IMR-90 (cell line): ENCODE measurements around the gene ZBTB46. TPM values are rescaled to one million over a fixed set of nuclear protein-coding genes. Genes with fewer than 3 reads are reported as not detected.
A peak's percentile ranks its signal among the peaks of the same experiment; 100 is the strongest.

Source experiments
- ATAC-seq: fragments of 200-7000 bp; cut with Tn5 transposase; 2 replicates; pipeline ENCODE4 v1.9.1; 2020; ENCODE audit warnings: low read depth, mild to moderate bottlenecking, moderate library complexity
- BruUV-seq: library from RNA; stranded (reverse); fragments of 400-500 nt; replicated peaks from 2 replicates; lab custom pipeline; 2021; lab: Mats Ljungman, UMichigan
- CTCF ChIA-PET: fragments of 300-600 bp; formaldehyde crosslinking; extraction: SDS; loops from one replicate; lab custom pipeline; 2021; ENCODE audit warnings: antibody characterized with exemption; lab: Yijun Ruan, JAX
- POLR2A ChIA-PET: fragments of 300-600 bp; sonication (Branson Sonifier 250); formaldehyde crosslinking; loops from one replicate; lab custom pipeline; 2022; ENCODE audit warnings: antibody characterized with exemption; ENCODE audit not compliant: unreplicated experiment; lab: Charles Lee
- DNase-seq: peaks from one replicate; pipeline ENCODE4 v3.0.0; 2013
- H2AFZ ChIP-seq: replicated peaks from 2 replicates; pipeline ENCODE3; 2013; ENCODE audit warnings: low read length, mild to moderate bottlenecking; ENCODE audit not compliant: poor library complexity
- H2AK5ac ChIP-seq: 2 replicates; pipeline ENCODE4 v1.6.1; 2013; ENCODE audit warnings: low read depth, low read length, inconsistent platforms
- H2AK9ac ChIP-seq: replicated peaks from 2 replicates; pipeline ENCODE3; 2013; ENCODE audit warnings: mild to moderate bottlenecking, low read depth, low read length, moderate library complexity; ENCODE audit not compliant: poor library complexity
- H2BK120ac ChIP-seq: 2 replicates; pipeline ENCODE4 v1.6.1; 2013; ENCODE audit warnings: low read depth, low read length, inconsistent platforms
- H2BK15ac ChIP-seq: 3 replicates; pipeline ENCODE4 v1.6.1; 2013; ENCODE audit warnings: low read depth, low read length, inconsistent platforms
- H2BK20ac ChIP-seq: 2 replicates; pipeline ENCODE4 v1.6.1; 2013; ENCODE audit warnings: low read depth, mild to moderate bottlenecking, inconsistent platforms, low read length, moderate library complexity
- H2BK5ac ChIP-seq: 2 replicates; pipeline ENCODE4 v1.6.1; 2013; ENCODE audit warnings: mild to moderate bottlenecking, low read depth, low read length, inconsistent platforms; ENCODE audit not compliant: poor library complexity, severe bottlenecking
- H3K14ac ChIP-seq: replicated peaks from 2 replicates; pipeline ENCODE4 v1.6.1; 2013; ENCODE audit warnings: low read depth, low read length, inconsistent platforms
- H3K18ac ChIP-seq: 2 replicates; pipeline ENCODE4 v1.6.1; 2013; ENCODE audit warnings: low read depth, low read length, control low read depth
- H3K23ac ChIP-seq: 2 replicates; pipeline ENCODE4 v1.6.1; 2013; ENCODE audit warnings: low read depth, low read length, inconsistent platforms
- H3K27ac ChIP-seq: 2 replicates; pipeline ENCODE4 v1.5.1; 2013; ENCODE audit warnings: mild to moderate bottlenecking, control low read depth, low read length; ENCODE audit not compliant: insufficient read depth
- H3K27me3 ChIP-seq: 2 replicates; pipeline ENCODE4 v1.6.1; 2013; ENCODE audit warnings: low read length; ENCODE audit not compliant: control insufficient read depth, insufficient read depth
- H3K36me3 ChIP-seq: 2 replicates; pipeline ENCODE4 v1.6.1; 2013; ENCODE audit warnings: low read length, mixed read lengths; ENCODE audit not compliant: control insufficient read depth, insufficient read depth
- H3K4ac ChIP-seq: 2 replicates; pipeline ENCODE4 v1.6.1; 2013; ENCODE audit warnings: low read depth, low read length, inconsistent platforms
- H3K4me1 ChIP-seq: 2 replicates; pipeline ENCODE4 v1.6.1; 2013; ENCODE audit warnings: low read length, mixed read lengths; ENCODE audit not compliant: control insufficient read depth, insufficient read depth
- H3K4me2 ChIP-seq: 2 replicates; pipeline ENCODE4 v1.6.1; 2013; ENCODE audit warnings: low read depth, mild to moderate bottlenecking, control low read depth, low read length, moderate library complexity
- H3K4me3 ChIP-seq: 2 replicates; pipeline ENCODE4 v1.5.1; 2013; ENCODE audit warnings: low read depth, mild to moderate bottlenecking, control low read depth, low read length, moderate library complexity; ENCODE audit not compliant: insufficient read depth
- H3K56ac ChIP-seq: 2 replicates; pipeline ENCODE4 v1.6.1; 2013; ENCODE audit warnings: low read length, inconsistent platforms; ENCODE audit not compliant: insufficient read depth; ENCODE audit errors: extremely low read depth
- H3K79me1 ChIP-seq, 2 experiments: 2 replicates each; pipeline ENCODE4 v1.6.1; 2013; ENCODE audit warnings: low read length in 2 of 2, inconsistent platforms in 1 of 2, low read depth in 1 of 2
- H3K9ac ChIP-seq: 2 replicates; pipeline ENCODE4 v1.6.1; 2013; ENCODE audit warnings: low read depth, low read length, control low read depth
- H3K9me1 ChIP-seq: 2 replicates; pipeline ENCODE4 v1.6.1; 2013; ENCODE audit warnings: low read length, inconsistent platforms; ENCODE audit not compliant: insufficient read depth
- H3K9me3 ChIP-seq: 2 replicates; pipeline ENCODE4 v1.6.1; 2013; ENCODE audit warnings: low read length; ENCODE audit not compliant: control insufficient read depth, insufficient read depth
- H4K20me1 ChIP-seq: 2 replicates; pipeline ENCODE4 v1.6.1; 2013; ENCODE audit warnings: low read length, inconsistent platforms; ENCODE audit not compliant: insufficient read depth
- H4K5ac ChIP-seq: 2 replicates; pipeline ENCODE4 v1.6.1; 2013; ENCODE audit warnings: mild to moderate bottlenecking, low read depth, low read length, control low read depth
- H4K8ac ChIP-seq, 2 experiments: 2 replicates each; pipeline ENCODE4 v1.6.1; 2013; ENCODE audit warnings: low read depth in 2 of 2, low read length in 2 of 2, control low read depth in 1 of 2, inconsistent platforms in 1 of 2
- H4K91ac ChIP-seq: 2 replicates; pipeline ENCODE4 v1.6.1; 2013; ENCODE audit warnings: low read depth, low read length, inconsistent platforms; ENCODE audit not compliant: insufficient read depth
- BHLHE40 ChIP-seq: fragments of 150-350 bp; IDR thresholded peaks from 2 replicates; pipeline ENCODE4 v1.6.1; 2016; ENCODE audit warnings: mild to moderate bottlenecking, low read depth, low read length
- ELK1 ChIP-seq: fragments of 150-350 bp; IDR thresholded peaks from 2 replicates; pipeline ENCODE4 v1.6.1; 2016; ENCODE audit warnings: low read depth, mild to moderate bottlenecking, low read length, moderate library complexity, borderline replicate concordance
- FOS ChIP-seq: fragments of 150-350 bp; IDR thresholded peaks from 2 replicates; pipeline ENCODE4 v1.6.1; 2016; ENCODE audit warnings: low read depth, low read length
- MAFK ChIP-seq: IDR thresholded peaks from 2 replicates; pipeline ENCODE4 v1.6.1; 2012; ENCODE audit warnings: low read depth, low read length, improper control_type of control experiment
- MAZ ChIP-seq: IDR thresholded peaks from 2 replicates; pipeline ENCODE4 v1.6.1; 2012; ENCODE audit warnings: low read depth, mild to moderate bottlenecking, low read length, improper control_type of control experiment, moderate library complexity, borderline replicate concordance
- MXI1 ChIP-seq: IDR thresholded peaks from 2 replicates; pipeline ENCODE4 v1.6.1; 2012; ENCODE audit warnings: low read depth, mild to moderate bottlenecking, low read length, moderate library complexity, borderline replicate concordance
- NFE2L2 ChIP-seq: fragments of 150-350 bp; IDR thresholded peaks from 2 replicates; pipeline ENCODE4 v1.6.1; 2016; ENCODE audit warnings: low read depth, mild to moderate bottlenecking, low read length
- POLR2A ChIP-seq: IDR thresholded peaks from 2 replicates; pipeline ENCODE4 v1.6.1; 2012; ENCODE audit warnings: mild to moderate bottlenecking, low read depth, low read length
- RAD21 ChIP-seq: IDR thresholded peaks from 2 replicates; pipeline ENCODE4 v1.6.1; 2012; ENCODE audit warnings: low read length, improper control_type of control experiment
- RCOR1 ChIP-seq: IDR thresholded peaks from 2 replicates; pipeline ENCODE4 v1.6.1; 2012; ENCODE audit warnings: mild to moderate bottlenecking, low read length, improper control_type of control experiment; ENCODE audit not compliant: insufficient replicate concordance
- RFX5 ChIP-seq: IDR thresholded peaks from 2 replicates; pipeline ENCODE4 v1.8.0; 2012; ENCODE audit warnings: low read depth, mild to moderate bottlenecking, low read length, moderate library complexity
- SMC3 ChIP-seq: fragments of 150-350 bp; IDR thresholded peaks from 2 replicates; pipeline ENCODE4 v1.6.1; 2016; ENCODE audit warnings: low read depth, mild to moderate bottlenecking, antibody characterized with exemption, low read length, moderate library complexity
- USF2 ChIP-seq: fragments of 150-350 bp; IDR thresholded peaks from 2 replicates; pipeline ENCODE4 v1.6.1; 2017; ENCODE audit warnings: mild to moderate bottlenecking, antibody characterized with exemption, low read length, low read depth
- WGBS, 2 experiments: methylation state at CpG; one replicate each; pipeline versions ENCODE4 v1.1.5 to v1.1.7; 2013; ENCODE audit warnings: missing lambda C conversion rate in 2 of 2; ENCODE audit not compliant: insufficient read length in 1 of 2; ENCODE audit errors: extremely low coverage in 2 of 2; 5-methylcytosine and 5-hydroxymethylcytosine counted together
- dilution Hi-C: fragments of 300-500 bp; cut with HindIII; formaldehyde crosslinking; loops from one replicate; pipeline ENCODE4 v1.14.3; 2018; ENCODE audit warnings: low sequenced_read_pairs; ENCODE audit not compliant: unreplicated experiment
- in situ Hi-C: fragments of 300-500 bp; cut with MboI; formaldehyde crosslinking; loops from 3 replicates; pipeline ENCODE4 v1.14.3; 2019; ENCODE audit warnings: low sequenced_read_pairs, inconsistent platforms, mixed read lengths
- intact Hi-C: fragments of 100-400 bp; cut with micrococcal nuclease; formaldehyde crosslinking; loops from 2 replicates; pipeline ENCODE4 v1.10.0; 2022
- polyA plus RNA-seq, 3 experiments: library from polyadenylated mRNA; depleted of rRNA; stranded (reverse); fragments of >200 nt; gene quantifications; 2 replicates each; pipeline ENCODE4 v1.2.3, GENCODE V29; 2012; ENCODE audit warnings: low replicate concordance in 1 of 3
- total RNA-seq: library from RNA; depleted of rRNA; stranded (reverse); fragments of >200 nt; gene quantifications from 2 replicates; pipeline ENCODE4 v1.2.3, GENCODE V29; 2012
- TF ChIP-seq, protein P1 (sequence below): conservative IDR thresholded peaks from 2 replicates; pipeline ENCODE4 v1.5.1; 2012; ENCODE audit warnings: mild to moderate bottlenecking, low read depth, low read length, improper control_type of control experiment

The ZBTB46 gene
- total and polyA plus RNA-seq, 2 of the 4 experiments (the other 2 are of a cell fraction) = 4.2 to 14.9 TPM

DNA sequence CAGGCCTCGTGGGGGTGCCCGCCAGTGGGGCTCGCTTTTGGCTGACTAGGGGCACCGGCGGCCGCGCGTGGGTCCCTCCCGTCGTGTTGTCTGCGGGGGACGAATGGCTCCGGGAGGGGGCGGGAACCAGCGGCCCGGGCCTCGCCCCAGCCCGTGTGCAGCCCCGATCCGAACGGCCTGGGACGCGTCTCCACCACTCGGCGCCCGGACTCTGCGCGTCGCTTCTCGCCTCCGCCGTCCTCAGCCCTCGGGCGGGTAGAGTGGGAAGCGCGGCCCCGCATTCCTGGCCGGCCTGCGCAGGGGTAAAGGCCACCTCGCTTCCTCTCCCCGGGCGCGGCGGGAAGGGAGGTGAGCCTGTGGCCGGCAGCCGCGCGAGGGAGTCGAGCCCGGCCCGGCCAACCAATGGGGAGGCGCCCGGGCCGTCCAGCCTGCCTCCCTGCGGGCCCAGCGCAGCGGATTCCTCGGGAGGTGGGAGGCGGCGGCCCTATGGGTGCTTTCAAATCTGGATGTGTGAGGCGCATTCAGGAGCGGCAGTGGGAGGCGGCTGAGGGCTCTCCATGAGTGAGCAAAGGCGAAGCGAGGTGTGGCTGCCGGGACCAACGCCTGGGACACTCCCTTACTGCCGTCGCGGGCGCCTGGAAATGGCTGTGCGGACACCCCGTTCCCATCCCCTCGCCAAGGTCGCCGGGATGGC lies 1.1 kb upstream of the ZBTB46 start:
- WGBS, 2 experiments = 33% methylated on average over 47 of the region's 76 CpGs; no CpG with 5 or more reads in 1 of the 2 experiments
- no peak for ATAC-seq
- CTCF ChIA-PET = no interaction called here
- Histone ChIP-seq H2AK9ac (peak overlapping the region; percentile 85), H2BK5ac (no peak overlapping the region), H2AFZ (peak overlapping the region; percentile 90), H3K4me3 (peak overlapping the region; percentile 59; the same call in 1 of the 2 replicates), H3K4me1 (peaks cover 37% of the 10 kb centered on the region), H3K9me1 (peaks cover 20% of the 10 kb centered on the region), H3K4ac (peak overlapping the region; percentile 99), H3K9ac (no peak overlapping the region), H3K9me3 (no peaks in the 10 kb centered on the region), H3K27ac (no peak overlapping the region; the same call in 1 of the 2 replicates), H2BK120ac (peak overlapping the region; percentile 94; the same call in 1 of the 2 replicates), H4K5ac (no peak overlapping the region), H3K27me3 (no peaks in the 10 kb centered on the region), H3K36me3 (no peaks in the 10 kb centered on the region), H2AK5ac (peak overlapping the region; percentile 100), H4K91ac (no peak overlapping the region), H3K79me1 (peaks cover 18 to 40% of the 10 kb centered on the region in 2 experiments), H4K20me1 (peaks cover 24% of the 10 kb centered on the region; the same call in 1 of the 2 replicates), H3K4me2 (no peak overlapping the region), H3K18ac (no peak overlapping the region), H3K23ac (no peak overlapping the region), H4K8ac (no peak overlapping the region), H2BK20ac (no peak overlapping the region; the same call in 1 of the 2 replicates), H3K56ac (no peak overlapping the region), H2BK15ac (no peak overlapping the region), H3K14ac (no peak overlapping the region)
- POLR2A ChIA-PET = no interaction called here
- in situ Hi-C loops (no loop called here), intact Hi-C loops (no loop called here), dilution Hi-C loops (no loop called here)
- TF ChIP-seq NFE2L2 (no peak), MAZ (no peak), RAD21 (no peak), RFX5 (no peak), SMC3 (no peak), MAFK (no peak), ELK1 (no peak), MXI1 (no peak), POLR2A (no peak), USF2 (no peak), FOS (no peak), RCOR1 (no peak), BHLHE40 (no peak)
- TF ChIP-seq, protein P1, sequence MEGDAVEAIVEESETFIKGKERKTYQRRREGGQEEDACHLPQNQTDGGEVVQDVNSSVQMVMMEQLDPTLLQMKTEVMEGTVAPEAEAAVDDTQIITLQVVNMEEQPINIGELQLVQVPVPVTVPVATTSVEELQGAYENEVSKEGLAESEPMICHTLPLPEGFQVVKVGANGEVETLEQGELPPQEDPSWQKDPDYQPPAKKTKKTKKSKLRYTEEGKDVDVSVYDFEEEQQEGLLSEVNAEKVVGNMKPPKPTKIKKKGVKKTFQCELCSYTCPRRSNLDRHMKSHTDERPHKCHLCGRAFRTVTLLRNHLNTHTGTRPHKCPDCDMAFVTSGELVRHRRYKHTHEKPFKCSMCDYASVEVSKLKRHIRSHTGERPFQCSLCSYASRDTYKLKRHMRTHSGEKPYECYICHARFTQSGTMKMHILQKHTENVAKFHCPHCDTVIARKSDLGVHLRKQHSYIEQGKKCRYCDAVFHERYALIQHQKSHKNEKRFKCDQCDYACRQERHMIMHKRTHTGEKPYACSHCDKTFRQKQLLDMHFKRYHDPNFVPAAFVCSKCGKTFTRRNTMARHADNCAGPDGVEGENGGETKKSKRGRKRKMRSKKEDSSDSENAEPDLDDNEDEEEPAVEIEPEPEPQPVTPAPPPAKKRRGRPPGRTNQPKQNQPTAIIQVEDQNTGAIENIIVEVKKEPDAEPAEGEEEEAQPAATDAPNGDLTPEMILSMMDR = no peak
- BruUV-seq = no TSS peak
- DNase-seq = no peak
